Testis (tissue), 3 donors: ENCODE measurements around the gene PROZ. TPM values are rescaled to one million over a fixed set of nuclear protein-coding genes. Genes with fewer than 3 reads are reported as not detected.

Experiments used
- DNase-seq: peaks from one replicate; pipeline ENCODE4 v3.0.0-alpha.2; 2019
- H3K27ac ChIP-seq, 2 donors: fragments of 200-600 bp; sonication (generic); one replicate each; pipeline ENCODE4 v1.5.1; 2019
- H3K27me3 ChIP-seq: fragments of 200-600 bp; sonication (generic); one replicate; pipeline ENCODE4 v1.5.1; 2019
- H3K36me3 ChIP-seq: fragments of 200-600 bp; sonication (generic); one replicate; pipeline ENCODE4 v1.5.1; 2017; ENCODE audit warnings: low read depth; ENCODE audit errors: missing control alignments
- H3K4me1 ChIP-seq: fragments of 200-600 bp; sonication (generic); one replicate; pipeline ENCODE4 v1.5.1; 2019
- H3K4me3 ChIP-seq, 2 donors: fragments of 200-600 bp; sonication (generic); one replicate each; pipeline ENCODE4 v1.5.1; 2017 to 2019
- H3K9me3 ChIP-seq: fragments of 200-600 bp; sonication (generic); one replicate; pipeline ENCODE4 v1.5.1; 2017
- POLR2A ChIP-seq: fragments of 450-650 bp; IDR thresholded peaks from one replicate; pipeline ENCODE4 v1.6.1; 2017; ENCODE audit warnings: antibody characterized with exemption, mild to moderate bottlenecking, moderate library complexity
- WGBS, 2 donors: methylation state at CpG; one replicate each; pipeline ENCODE4 v1.1.5; 2018; 5-methylcytosine and 5-hydroxymethylcytosine counted together
- intact Hi-C: fragments of 100-400 bp; cut with DNase I; formaldehyde crosslinking; loops from one replicate; pipeline ENCODE4 v1.15.1; 2023; ENCODE audit warnings: low total_unique reads
- polyA plus RNA-seq: library from polyadenylated mRNA; stranded (reverse); fragments of 350-450 nt; fragmentation: Illumina TruSeq; extraction: RNeasy Lipid Tissue Mini Kit (QIAGEN cat#74804); gene quantifications from one replicate; pipeline ENCODE4 v1.2.3, GENCODE V29; 2014; ENCODE audit warnings: low read depth, low replicate concordance; ENCODE audit not compliant: insufficient read depth
- total RNA-seq, 2 donors: library from RNA; depleted of rRNA; stranded (reverse); fragments of >200 nt; gene quantifications; one replicate each; pipeline ENCODE4 v1.2.3, GENCODE V29; 2016
- TF ChIP-seq, protein P1 (sequence below), 3 experiments: fragments of 450-650 bp in 2 of 3; fragments of 200-600 bp in 1 of 3; sonication (generic) in 1 of 3; IDR thresholded peaks; one replicate each; pipeline ENCODE4 v1.5.1; 2016 to 2019; ENCODE audit warnings: antibody characterized with exemption in 3 of 3, mild to moderate bottlenecking in 2 of 3, moderate library complexity in 1 of 3

PROZ gene
- total and polyA plus RNA-seq, 3 donors from 2014 or later: 0.42 to 0.81 (median 0.63) TPM

- no peak for TF ChIP-seq POLR2A
- TF ChIP-seq, protein P1, sequence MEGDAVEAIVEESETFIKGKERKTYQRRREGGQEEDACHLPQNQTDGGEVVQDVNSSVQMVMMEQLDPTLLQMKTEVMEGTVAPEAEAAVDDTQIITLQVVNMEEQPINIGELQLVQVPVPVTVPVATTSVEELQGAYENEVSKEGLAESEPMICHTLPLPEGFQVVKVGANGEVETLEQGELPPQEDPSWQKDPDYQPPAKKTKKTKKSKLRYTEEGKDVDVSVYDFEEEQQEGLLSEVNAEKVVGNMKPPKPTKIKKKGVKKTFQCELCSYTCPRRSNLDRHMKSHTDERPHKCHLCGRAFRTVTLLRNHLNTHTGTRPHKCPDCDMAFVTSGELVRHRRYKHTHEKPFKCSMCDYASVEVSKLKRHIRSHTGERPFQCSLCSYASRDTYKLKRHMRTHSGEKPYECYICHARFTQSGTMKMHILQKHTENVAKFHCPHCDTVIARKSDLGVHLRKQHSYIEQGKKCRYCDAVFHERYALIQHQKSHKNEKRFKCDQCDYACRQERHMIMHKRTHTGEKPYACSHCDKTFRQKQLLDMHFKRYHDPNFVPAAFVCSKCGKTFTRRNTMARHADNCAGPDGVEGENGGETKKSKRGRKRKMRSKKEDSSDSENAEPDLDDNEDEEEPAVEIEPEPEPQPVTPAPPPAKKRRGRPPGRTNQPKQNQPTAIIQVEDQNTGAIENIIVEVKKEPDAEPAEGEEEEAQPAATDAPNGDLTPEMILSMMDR (IDR thresholded peaks at IDR 0.05): no peak
- no peaks in the 10 kb centered on the region for H3K4me1 ChIP-seq
- no peaks in the 10 kb centered on the region for H3K9me3 ChIP-seq
- no peak overlapping the region for H3K4me3 ChIP-seq
- no peaks in the 10 kb centered on the region for H3K27me3 ChIP-seq
- H3K36me3 ChIP-seq: no peaks in the 10 kb centered on the region
- WGBS, 2 donors: 78 to 87% methylated on average over 5 of the region's 5 CpGs
- intact Hi-C loops: no loop called here
- no peak overlapping the region for H3K27ac ChIP-seq
- DNase-seq: no peak
Measured at GRCh38 chr13:113205428-113205931, 47.0 kb downstream of the PROZ start.

DNA sequence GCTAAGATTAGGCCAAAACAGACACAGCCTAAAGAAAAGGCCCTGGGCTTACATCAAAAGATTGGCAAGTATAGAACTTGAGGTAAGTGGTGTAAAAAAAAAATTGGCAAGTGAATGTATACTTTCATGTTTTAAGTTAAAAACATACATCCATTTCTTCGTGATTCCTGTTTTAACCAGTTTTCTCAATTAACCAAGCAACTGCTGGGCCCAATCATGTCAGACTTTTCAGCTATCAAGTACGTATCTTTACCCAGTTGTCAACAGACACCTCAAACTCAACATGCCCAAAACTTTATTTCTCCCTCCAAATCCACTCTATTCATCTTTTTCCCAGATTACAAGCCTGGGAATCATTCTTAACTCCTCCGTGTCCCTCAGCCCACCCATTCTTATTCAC lies 49.0 kb downstream of the PROZ start:
- Histone ChIP-seq H3K36me3 (no peaks in the 10 kb centered on the region), H3K27ac (peak overlapping the region in 1 of 2 donors; percentile 96), H3K4me3 (peak overlapping the region; percentile 86 to 89), H3K27me3 (no peaks in the 10 kb centered on the region), H3K4me1 (no peaks in the 10 kb centered on the region), H3K9me3 (no peaks in the 10 kb centered on the region)
- 27 to 39% methylated on average over 3 of the region's 3 CpGs for WGBS, 2 donors
- intact Hi-C loops: no loop called here
- TF ChIP-seq, protein P1 (IDR thresholded peaks at IDR 0.05): no peak
- TF ChIP-seq POLR2A: no peak
- DNase-seq: no peak

GRCh38 chr13:113207890-113208420 lies 49.5 kb downstream of the PROZ start:
- intact Hi-C loops: no loop called here
- Histone ChIP-seq H3K4me3 (peak overlapping the region; percentile 86 to 89), H3K27ac (peak overlapping the region; percentile 88 to 96), H3K36me3 (no peaks in the 10 kb centered on the region), H3K9me3 (no peaks in the 10 kb centered on the region), H3K4me1 (no peaks in the 10 kb centered on the region), H3K27me3 (no peaks in the 10 kb centered on the region)
- DNase-seq: peak; percentile 33
- 0 to 3% methylated on average over 5 to 44 of the region's 44 CpGs for WGBS, 2 donors
- TF ChIP-seq, protein P1 (IDR thresholded peaks at IDR 0.05): no peak
- no peak for TF ChIP-seq POLR2A

DNA sequence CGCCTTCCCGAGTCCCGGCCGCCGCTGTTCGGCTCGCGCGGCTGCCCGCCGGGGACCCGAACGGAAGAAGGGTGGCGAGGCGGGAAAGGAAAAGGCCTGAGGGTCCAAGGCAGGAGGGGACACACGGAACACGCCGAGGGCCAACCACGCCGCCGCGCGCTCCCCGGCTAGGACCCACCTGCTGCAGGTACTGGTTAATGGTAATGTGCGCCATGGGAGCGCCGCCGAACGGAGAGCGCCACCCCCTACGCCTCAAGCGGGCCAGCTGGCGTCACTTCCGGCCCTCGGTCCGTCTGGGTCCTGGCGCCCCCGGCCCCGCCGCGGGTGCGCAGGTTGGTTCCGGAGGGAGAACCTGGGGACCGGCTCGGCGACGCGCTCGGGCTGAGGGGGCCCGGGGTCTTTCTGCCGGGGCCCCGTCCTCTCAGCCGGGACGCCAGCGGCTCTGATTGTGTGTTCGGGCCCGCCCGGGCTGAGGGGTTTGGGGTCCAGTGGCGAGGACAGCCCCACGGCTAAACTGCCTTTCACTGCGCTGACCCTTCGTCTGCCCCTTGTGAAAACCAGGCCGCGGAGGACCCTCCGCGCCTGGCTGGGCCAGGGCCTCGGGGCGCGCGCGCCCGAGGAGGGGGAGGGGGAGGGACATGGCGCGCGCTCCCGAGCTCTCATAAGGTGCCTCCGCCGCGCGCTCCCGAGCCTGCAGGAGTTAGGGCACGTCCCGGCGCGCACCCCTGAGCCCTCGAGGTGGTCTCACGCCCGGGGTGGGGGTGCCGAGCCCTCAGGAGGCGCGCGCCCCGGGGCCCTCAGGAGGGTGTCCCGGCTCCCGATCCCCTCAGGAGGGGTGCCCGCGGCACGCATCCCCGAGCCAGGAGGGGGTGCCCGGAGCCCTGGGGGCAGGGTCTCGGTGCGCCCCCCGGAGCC lies 50.2 kb downstream of the PROZ start, which contains the start of gene PCID2:
TSS of gene PCID2 (minus strand) at position 249 of the 915 bp plus-strand sequence. CDS start at position 214, 35 bp downstream.
- intact Hi-C loops: no loop called here
- H3K4me1 ChIP-seq: no peaks in the 10 kb centered on the region
- no peaks in the 10 kb centered on the region for H3K36me3 ChIP-seq
- H3K27ac ChIP-seq: peak within 1 kb of the TSS; percentile 88 to 96
- TF ChIP-seq POLR2A: peak; percentile 44
- TF ChIP-seq, protein P1 (IDR thresholded peaks at IDR 0.05): peak in 1 of 3 experiments; percentile 10
- 0 to 1% methylated on average over 24 to 63 of the region's 103 CpGs for WGBS, 2 donors
- peak within 1 kb of the TSS; percentile 86 to 89 for H3K4me3 ChIP-seq
- no peaks in the 10 kb centered on the region for H3K9me3 ChIP-seq
- peak; percentile 97 for DNase-seq
- no peaks in the 10 kb centered on the region for H3K27me3 ChIP-seq
